GM08714 (cell line): ENCODE data around the gene VPS4B.

Source experiments
- H3K4me3 ChIP-seq: fragments of 200-500 bp; sonication (Bioruptor generic); 2 replicates; pipeline ENCODE4 v1.5.1; 2014; ENCODE audit warnings: mild to moderate bottlenecking, low read length, inconsistent platforms
- ZNF274 ChIP-seq: IDR thresholded peaks from 2 replicates; pipeline ENCODE4 v1.6.1; 2012; ENCODE audit warnings: mild to moderate bottlenecking, low read depth, low read length

VPS4B gene

DNA sequence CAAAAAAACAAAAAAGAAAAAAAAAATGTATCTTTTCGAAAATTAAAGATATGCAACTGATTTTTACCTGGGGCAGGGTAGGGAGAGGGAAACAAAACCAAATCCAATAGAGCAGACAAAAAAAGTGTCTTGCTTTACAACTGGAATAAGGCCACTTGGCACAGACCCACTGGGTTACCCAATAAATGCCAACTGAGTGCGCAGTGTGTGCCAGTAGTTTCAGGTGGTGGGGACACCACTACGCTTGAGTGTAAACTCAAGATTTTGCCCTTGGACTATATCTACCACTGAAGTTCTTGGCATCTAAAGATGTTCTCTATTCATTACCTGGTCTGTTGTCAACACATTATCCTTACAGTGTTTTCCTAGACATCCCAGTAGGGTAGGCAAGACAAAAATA lies 16.3 kb downstream of the VPS4B start:
- no peak overlapping the region for H3K4me3 ChIP-seq
- TF ChIP-seq ZNF274 = no peak

DNA sequence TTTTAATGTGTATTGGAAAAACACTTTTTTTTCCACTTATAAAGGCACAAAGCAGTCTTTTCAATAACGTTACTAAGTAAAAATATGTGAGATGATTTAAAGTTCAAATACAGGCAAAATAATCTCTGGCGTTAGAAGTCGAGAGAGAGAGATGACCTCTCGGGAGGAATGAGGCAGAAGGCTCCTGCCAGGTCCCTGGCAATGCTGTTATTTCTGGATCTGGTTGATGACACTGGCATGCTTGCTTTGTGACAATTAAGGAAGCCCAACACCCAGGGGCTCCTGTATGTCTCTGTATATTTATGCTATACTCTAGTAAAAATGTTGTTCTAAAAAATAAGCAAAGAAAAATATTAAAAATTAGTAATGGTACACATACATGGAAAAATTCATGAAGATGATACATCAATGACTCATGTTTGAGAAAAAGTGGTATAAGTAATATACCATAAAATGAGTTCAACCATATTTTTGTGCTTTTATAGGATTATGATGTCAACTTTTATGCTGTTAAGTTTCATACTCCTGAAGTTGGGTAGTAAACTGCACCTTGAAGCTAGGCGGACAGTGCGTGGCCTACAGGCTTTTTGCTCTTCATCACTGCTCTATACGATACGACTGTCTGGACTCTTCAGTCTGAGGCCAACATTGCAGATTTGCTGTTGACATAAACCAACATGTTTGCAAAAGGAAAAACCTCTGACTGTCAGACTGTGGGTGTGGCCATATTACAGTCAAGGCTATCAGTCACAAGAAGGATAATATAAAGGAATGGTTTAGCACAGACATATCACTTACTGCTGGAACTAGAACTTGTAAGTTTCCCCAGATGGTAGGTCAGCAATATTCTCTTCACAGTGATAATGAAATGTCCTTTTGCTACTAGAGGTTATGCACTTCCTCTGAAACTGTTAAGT lies 19.8 kb downstream of the VPS4B start:
- no peak overlapping the region for H3K4me3 ChIP-seq
- no peak for TF ChIP-seq ZNF274

DNA sequence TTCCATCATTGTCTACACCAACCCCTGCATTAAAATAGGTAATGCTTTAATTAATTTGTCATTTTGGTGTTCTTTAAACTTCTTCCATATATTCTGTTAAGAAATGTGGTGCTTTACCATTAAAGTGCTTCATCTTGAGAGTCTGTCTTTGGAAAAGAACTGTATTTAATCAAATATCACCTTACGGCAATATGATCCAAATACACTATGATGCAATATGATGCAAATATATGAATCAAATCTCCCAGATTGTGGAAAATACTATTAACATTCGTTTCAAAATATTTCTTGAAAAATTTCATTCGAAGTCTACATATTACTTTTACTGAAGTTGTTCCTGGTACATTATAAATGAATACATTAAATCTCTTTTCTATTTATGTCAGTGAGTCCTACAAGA lies 23.0 kb downstream of the VPS4B start:
- TF ChIP-seq ZNF274 = no peak
- H3K4me3 ChIP-seq = no peak overlapping the region

DNA sequence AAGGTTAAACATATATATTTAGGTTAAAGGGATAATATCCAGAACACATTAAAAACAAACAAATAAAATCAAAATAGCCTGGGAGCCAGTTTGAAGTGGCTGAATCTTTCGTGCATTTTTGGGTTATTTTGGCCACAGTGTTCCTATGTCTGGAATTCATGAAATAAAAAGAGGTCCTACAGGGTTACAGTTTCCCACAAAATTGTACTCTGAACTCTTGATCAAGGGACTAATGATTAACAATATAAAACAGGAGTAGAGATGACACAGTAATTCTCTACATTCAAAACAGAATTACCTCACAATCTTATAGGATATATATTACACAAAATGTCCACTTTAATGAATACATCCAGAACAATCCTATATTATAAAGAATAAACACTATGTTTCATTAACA lies 24.9 kb downstream of the VPS4B start:
- TF ChIP-seq ZNF274 = no peak
- no peak overlapping the region for H3K4me3 ChIP-seq

DNA sequence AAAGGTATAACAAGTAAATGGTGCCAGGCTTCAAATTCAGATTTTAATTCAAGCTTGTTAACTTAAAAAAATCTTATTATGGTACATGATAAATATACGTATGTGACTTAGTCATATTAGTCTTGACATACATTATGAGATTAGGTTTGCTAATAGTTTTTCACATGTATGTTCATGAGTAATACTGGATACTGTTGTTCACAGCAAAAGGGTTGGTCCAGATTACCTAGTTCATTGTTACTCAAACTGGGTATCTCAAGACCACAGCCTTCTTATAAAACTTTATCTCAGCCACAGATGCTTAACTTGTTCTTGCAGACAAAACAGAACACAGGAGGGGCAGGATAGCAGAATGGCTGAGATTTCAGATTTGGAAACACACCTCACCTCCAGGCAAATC lies 26.8 kb downstream of the VPS4B start:
- H3K4me3 ChIP-seq = no peak overlapping the region
- no peak for TF ChIP-seq ZNF274

GRCh38 chr18:63394954-63395353 lies 27.3 kb downstream of the VPS4B start:
- no peak overlapping the region for H3K4me3 ChIP-seq
- TF ChIP-seq ZNF274 = no peak

DNA sequence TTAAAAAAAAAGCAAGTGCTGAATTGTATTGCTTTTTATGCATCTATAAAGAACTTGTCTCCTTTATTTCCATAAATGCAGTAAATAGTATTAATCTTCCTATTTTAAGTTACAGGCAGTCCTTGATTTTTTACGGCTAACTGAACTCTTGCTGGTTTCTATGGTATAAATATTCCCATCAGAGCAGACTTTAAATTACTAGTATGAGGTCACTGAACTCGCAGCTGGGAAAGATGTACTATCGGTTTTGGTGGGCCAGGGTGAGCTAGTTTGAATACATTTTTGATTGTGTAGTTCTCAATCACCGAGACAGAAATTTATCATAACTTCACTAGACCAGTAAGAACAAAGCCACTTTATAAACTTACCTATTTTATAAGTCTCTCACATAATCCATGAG lies 34.4 kb downstream of the VPS4B start:
- no peak overlapping the region for H3K4me3 ChIP-seq
- TF ChIP-seq ZNF274 = no peak

- no peak for TF ChIP-seq ZNF274
These were observed 39.4 kb downstream of the VPS4B start for GRCh38 chr18:63382843-63383242.

DNA sequence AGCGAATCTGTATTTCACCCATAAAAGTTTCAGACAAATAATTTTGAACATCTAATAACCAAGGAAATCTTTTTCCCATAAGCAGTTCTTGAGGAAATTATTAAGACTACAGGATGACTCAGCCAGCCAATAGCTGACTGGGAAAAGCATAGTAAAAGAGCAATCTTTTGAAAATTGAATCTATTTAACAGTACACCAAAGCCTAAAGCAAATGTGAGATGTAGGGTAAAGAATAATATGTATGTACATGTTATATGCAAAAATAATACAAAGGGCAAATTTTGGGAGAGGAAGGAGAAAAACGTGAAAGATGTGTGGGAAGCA lies 42.7 kb downstream of the VPS4B start:
- H3K4me3 ChIP-seq = no peak overlapping the region
- no peak for TF ChIP-seq ZNF274

More at GRCh38 chr18:63382843-63383242, 39.4 kb downstream of the VPS4B start:
- no peak overlapping the region for H3K4me3 ChIP-seq

DNA sequence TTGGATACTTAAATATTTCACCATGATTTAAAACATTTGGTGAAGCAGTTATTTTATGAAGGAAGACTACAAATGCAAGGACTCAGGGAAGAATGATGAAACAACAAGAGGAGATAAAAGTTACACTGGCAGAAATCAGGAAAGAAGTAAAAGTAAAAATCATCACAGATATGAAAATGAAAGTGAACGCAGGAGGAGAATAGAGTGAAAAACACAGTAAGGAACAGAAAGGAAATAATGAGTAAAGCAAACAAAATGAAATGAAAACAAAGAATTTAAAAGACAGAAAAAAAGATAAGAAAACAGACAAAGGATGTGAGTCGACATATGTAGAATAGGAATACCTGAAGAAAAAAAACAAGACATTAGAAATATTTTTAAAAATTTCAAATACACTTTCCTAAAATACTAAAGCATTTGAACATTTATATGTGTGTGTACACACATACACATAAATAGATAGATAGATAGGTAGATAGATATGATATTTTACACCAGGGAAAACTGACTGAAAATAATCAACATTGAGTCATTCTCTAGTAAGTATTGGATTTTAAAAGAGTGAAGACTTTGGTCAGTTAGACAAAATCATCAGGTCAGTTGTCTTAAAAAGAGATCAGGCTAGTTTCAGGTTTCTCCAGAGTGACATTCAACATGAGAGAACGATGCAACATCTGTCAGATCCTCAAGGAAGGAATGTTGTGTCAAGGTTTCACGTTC lies 43.2 kb downstream of the VPS4B start:
- no peak overlapping the region; the same call in 1 of the 2 replicates for H3K4me3 ChIP-seq

DNA sequence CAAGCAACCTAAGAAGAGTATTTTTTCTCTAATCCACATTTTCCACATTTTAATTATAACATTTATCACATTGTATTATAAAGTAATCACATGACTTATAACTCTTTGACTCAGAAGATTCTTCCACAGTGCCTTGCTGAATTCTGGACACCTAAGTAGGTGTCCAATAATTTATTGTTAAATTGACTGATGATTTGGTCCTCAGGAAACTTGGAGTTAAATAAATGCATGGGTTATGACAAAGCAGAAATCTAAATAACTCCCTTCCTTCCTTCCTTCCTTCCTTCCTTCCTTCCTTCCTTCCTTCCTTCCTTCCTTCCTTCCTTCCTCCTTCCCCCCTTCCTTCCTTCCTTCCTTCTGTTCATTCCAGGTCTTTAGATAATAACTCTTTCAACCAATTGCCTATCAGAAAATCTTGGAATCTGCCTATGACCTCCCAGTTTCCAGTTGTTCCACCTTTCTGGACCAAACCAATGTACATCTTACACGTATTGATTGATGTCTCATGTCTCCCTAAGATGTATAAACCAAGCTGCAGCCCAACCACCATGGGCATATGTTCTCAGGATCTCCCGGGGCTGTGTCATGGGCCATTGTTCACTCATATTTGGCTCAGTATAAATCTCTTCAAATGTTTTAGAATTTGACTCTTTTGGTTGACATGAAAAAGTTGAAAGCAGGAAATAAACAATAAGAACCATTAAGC lies 44.8 kb downstream of the VPS4B start:
- no peak for TF ChIP-seq ZNF274
- H3K4me3 ChIP-seq = no peak overlapping the region

More for the DNA sequence above, 43.2 kb downstream of the VPS4B start:
- no peak for TF ChIP-seq ZNF274

DNA sequence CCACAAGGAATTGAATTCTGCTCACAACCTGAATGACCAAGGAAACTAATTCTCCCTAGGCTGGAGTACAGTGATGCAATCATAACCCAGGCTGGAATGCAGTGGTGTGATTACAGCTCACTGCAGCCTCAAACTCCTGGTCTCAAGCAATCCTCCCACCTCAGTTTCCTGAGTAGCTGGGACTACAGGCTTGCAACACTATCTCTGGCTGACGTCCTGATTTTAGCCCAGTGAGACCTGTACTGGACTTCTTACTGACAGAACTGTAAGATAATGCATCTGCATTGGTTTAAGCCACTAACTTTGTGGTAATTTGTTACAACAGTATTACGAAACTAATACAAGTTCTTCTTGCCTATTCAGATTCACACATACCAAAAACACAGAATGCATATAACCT lies 45.7 kb downstream of the VPS4B start:
- TF ChIP-seq ZNF274 = no peak
- H3K4me3 ChIP-seq = no peak overlapping the region

DNA sequence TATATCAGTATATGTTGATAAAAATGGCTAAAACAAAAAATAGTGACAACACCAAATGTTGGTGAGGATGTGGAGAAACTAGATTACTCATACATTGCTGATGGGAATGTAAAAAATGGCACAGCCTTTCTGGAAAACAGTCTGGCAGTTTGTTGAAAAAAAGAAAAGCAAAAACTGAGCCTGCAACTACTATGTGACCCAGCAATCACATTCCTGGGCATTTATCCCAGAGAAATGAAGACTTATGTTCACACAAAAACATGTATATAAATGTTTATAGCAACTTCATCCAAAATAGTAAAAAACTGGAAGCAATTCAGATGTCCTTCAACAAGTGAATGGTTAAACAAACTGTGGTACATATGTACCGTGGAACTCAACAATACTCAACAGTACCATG lies 47.7 kb downstream of the VPS4B start:
- no peak for TF ChIP-seq ZNF274
- H3K4me3 ChIP-seq = no peak overlapping the region

- H3K4me3 ChIP-seq = no peak overlapping the region
These were observed 49.1 kb downstream of the VPS4B start for GRCh38 chr18:63373161-63373560.

More at GRCh38 chr18:63373161-63373560, 49.1 kb downstream of the VPS4B start:
- TF ChIP-seq ZNF274 = no peak
